Dermis microvascular lymphatic vessel endothelial cell (primary cell): ENCODE measurements around the gene PRDM7. TPM values are rescaled to one million over a fixed set of nuclear protein-coding genes. Genes with fewer than 3 reads are reported as not detected.

Experiments
- DNase-seq, 2 donors: peaks; one replicate each; pipeline versions ENCODE4 v3.0.0 to v3.0.0-alpha.2; 2010; ENCODE audit warnings: low read depth in 2 of 2
- total RNA-seq: library from RNA; depleted of rRNA; stranded (reverse); fragments of >200 nt; gene quantifications from 2 replicates; pipeline ENCODE4 v1.2.1, GENCODE V29; 2014

PRDM7 gene
- total RNA-seq, 1 donor from 2014 or later = not detected

- DNase-seq = no peak
Observed at GRCh38 chr16:90037276-90037675, 39.9 kb downstream of the PRDM7 start.

- no peak for DNase-seq
Observed at GRCh38 chr16:90035902-90036301, 41.2 kb downstream of the PRDM7 start.

DNA sequence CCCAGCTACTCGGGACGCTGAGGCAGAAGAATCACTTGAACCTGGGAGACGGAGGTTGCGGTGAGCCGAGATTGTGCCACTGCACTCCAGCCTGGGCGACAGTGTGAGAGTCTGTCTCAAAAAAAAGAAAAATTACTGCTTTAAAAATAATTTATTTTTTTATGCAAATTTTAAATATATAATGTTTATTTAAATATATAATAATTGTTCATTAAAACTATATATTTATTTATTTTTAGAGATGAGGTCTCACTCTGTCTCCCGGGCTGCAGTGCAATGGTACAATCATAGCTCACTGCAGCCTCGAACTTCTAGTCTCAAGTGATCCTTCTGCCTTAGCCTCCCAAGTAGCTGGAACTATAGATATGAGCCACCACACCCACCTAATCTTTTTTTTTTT lies 42.6 kb downstream of the PRDM7 start:
- DNase-seq = no peak

- no peak for DNase-seq
Observed at GRCh38 chr16:90033387-90033786, 43.7 kb downstream of the PRDM7 start.

- no peak for DNase-seq
Observed at GRCh38 chr16:90032674-90033331, 44.3 kb downstream of the PRDM7 start.

- DNase-seq = no peak
Observed at GRCh38 chr16:90031931-90032673, 45.0 kb downstream of the PRDM7 start.

DNA sequence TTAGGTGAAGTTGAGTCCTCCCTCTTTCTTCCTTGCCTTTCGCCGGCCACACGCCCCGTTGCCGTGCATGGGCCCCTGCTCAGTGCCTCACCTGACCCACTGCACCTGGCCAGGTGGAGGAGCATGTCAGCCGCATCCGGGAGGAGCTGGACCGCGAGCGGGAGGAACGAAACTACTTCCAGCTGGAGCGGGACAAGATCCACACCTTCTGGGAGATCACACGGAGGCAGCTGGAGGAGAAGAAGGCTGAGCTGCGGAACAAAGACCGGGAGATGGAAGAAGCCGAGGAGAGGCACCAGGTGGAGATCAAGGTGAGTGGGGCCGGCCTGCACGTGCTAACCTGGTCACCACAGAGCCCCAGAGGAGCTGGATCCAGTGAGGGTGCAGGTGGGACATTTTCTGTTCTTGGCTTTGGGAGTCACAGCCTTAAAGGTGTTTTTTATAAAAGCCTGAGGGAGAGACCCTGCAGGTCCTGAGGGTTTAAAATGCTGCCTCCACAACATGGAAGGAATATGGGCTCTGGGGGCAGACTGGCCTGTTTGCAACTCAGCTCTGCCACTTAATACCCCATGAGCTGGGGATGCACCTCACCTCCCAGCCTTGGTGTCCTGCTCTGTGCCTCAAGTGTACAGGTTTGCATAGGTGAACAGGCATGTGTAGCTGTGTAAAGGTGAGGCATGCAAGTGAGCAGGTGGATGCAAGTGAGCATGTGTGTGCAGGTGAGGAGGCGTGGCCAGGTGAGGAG lies 45.8 kb downstream of the PRDM7 start:
- no peak for DNase-seq

DNA sequence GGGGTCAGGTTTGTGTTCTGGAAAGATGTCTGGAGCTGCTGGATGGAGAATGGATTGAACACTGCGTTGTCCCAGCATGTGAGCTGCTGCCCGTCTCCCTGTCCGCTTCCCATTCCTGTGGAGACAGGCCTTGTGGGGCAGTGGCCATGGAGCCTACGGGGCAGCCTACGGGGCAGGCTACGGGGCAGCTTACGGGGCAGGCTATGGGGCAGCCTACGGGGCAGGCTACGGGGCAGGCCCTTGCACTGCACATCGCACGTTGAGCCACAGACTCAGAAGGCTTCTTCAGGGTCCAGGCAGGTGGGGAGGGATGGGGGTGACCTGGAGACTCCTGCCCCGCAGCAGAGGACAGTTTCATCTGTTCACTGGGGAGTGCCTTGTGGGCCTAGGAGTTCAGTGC lies 48.1 kb downstream of the PRDM7 start:
- no peak for DNase-seq

DNA sequence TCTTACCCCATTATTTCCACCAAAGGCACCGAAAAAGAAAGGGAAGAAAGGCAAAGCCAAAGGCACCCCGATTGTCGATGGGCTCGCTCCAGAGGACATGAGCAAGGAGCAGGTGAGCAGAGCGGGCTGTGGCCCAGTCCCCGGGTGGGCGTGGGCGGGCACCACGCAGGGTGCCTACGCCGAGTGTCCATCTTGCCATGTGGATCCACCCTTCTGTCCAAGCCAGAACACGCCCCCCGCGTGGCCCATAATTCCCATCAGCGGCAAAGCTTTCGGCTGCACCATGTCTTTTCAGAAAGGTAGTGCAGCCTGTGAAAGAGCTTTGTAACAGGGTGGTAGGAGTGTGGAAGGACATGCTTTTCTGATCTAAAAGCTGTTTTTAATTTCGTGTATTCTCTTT lies 49.5 kb downstream of the PRDM7 start:
- DNase-seq = no peak

- DNase-seq = no peak
Observed at GRCh38 chr16:90026135-90026534, 51.0 kb downstream of the PRDM7 start.

DNA sequence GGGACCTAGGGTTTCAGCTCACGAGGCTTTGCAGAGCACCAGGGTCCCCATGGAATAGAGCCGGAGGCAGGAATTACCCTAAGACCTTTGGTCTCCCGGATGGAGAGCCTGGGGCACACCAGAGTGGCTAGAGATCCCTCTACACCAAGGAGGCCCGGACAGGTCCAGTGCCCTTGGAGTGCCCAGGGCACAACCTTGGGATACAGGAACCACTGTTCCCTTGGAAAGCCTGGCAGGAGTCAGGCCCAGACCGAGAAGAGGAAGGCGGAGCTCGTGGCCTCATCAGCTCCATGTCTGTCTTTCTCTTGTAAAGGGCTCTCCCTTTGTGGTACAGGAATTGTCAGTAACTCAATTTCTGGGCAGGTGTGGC lies 54.1 kb downstream of the PRDM7 start:
- no peak for DNase-seq

DNA sequence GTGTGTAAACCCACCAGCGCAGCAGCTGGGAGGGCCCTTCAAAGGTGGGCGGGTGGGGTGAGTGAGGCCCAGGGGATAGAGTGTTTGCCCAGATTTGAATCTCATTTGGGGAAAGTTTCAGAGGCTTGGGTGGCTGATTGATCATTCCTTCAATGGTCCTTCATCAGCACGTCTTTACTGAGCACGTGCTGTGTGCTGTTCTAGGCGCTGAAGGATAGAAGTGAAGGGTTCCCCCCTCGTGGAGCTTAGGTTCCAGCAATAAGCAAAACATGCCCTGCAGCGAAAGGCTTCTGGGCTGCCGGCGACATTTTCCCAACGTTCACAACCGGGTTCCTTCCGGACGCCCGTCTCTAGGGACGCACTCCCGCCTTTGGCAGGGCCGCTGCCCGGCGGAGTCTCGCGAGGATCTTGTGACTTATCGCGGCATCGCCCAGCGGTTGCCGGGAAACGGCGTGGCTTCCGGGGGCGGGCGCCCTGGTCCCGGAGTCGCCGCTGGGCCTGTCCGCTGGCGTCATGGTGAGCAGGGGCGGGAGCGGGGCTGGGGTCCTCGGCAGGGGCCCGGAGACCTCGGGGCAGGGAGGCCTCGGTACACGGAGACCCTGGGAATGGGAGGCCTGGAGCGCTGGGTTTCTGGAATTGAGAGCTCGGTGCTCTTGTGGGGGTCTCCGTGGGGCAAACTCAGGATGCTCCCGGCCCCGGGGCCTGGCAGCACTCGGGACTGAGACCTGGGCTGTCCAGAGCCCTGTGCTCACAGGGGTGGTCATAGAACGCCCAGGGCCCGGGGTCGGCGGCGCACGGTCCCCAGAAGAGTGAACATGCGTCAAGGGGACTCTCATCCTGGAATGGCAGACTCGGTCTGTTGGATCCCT lies 54.7 kb downstream of the PRDM7 start:
- peak; percentile 79 to 89 for DNase-seq

DNA sequence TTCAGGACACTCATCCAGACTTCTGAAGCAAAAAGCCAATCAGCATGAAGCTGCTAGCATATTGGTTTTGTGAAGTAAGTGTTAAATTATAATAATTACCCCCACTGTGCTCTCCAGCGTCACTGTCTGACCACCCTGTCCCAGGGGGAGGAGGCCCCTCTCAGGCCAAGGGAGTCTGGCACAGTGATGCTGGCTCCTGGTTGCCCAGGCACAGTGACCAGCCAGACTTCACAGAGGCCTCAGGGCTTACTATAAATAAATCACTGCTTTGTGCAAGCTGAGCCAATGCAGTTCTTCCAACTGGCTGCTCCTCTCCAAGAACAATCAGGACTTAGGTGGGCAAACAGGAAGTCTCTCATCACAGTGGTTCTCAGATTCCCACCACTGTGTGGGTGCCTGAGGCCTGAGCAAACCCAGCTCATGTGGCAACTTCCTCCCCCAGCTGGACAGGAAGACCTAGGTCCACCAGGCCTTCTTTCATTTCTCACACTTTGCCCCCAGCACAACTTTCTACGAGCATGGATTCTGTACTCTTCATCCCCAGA lies 56.2 kb downstream of the PRDM7 start:
- DNase-seq = peak in 1 of 2 donors; percentile 57

DNA sequence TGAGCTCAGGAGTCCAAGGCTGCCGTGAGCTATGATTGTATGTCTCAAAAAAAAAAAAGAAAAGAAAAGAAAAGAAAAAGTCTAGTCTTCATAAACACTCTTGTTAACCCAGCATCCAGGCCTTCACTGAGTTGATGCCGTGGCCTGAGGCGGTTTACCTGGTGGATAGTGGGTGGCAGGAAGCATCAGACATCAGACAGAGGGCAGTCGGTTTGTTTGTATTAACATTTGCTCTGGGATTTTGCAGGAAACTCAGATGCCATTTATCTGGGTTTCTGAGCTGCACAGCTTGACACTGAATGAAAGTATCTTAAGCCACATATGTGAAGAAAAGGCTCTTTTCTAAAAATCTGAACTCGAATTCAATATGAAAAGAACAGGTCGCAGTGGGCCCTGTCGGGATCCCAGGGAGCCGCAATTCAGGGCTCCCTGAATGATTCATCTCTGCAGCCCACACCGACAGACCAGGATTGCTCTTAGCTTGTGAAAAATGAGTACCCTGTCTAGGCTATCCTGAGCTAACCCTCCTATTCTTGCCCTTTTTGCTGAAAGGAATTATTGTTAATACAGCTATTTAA lies 56.8 kb downstream of the PRDM7 start:
- no peak for DNase-seq

DNA sequence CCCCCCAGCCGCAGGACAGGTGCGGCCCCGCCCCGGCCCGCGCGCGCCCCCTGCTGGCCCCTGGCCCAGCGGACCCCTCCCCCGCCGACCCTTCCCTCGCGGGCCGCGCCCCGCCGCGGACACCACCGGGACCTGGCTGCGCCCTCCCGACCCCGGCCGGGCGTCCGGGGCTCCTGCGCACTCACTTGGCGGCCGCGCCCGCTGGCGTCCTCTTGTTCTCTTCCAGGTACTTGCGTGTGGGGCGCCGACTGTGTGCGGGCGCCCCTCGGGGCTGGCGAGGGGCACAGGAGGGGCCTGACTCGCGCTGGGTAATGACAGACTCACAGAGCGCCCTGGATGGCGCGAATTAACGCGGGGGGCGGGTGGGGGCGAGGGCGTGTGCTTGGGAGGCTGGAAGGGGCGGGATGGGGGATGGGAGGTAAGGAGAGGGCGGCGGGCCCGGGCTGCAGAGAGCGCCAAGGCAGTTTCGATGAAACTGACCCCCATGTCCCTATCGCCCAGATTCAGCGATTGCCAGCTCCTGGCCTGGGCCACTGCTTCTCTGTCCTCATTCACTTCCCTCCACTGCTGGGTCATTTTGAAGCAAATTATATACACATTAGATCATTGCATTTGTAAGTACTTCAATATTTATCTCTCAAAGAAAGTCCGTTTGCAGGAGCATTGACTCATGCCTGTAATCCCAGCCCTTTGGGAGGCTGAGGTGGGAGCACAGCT lies 57.4 kb downstream of the PRDM7 start:
- DNase-seq = peak in 1 of 2 donors; percentile 48

GRCh38 chr16:90018652-90019542 lies 58.2 kb downstream of the PRDM7 start, which contains the start of gene DBNDD1:
DBNDD1 (minus strand) TSS chr16:90019456; CDS start chr16:90019341, 115 bp downstream.
- peak in 1 of 2 donors; percentile 16 for DNase-seq

GRCh38 chr16:90018297-90018651 lies 58.9 kb downstream of the PRDM7 start:
- no peak for DNase-seq

DNA sequence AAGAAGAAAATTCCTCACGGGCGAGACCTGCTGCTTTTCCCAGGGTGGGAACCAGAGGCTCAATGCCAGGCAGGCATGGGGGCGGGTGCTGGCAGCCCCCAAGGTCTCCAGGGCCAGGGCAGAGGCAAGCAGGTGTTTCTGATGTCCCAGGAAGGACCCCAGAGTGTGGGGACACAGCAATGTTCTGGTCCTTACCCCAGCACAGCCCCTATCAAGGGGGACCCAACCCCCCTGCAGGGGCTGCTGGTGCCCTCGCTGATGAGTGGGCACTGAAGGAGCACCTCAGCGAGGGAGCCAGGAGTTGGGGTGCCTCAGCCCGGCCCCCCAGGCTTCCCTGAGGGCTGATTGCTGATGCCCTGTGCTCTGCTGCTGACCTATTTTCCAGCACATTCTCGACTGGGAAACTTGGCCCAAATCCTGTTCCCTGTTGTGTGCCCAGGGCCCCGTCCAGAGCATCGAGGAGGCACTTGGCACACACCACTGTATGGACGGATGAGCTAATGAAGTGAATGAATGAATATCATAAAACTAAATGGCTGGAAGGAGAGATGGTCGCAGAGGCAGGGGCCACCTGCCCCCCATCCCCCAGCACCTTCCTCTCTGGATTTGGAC lies 60.7 kb downstream of the PRDM7 start:
- DNase-seq = no peak
